ENCODE data around the gene KCNN3.

DNA sequence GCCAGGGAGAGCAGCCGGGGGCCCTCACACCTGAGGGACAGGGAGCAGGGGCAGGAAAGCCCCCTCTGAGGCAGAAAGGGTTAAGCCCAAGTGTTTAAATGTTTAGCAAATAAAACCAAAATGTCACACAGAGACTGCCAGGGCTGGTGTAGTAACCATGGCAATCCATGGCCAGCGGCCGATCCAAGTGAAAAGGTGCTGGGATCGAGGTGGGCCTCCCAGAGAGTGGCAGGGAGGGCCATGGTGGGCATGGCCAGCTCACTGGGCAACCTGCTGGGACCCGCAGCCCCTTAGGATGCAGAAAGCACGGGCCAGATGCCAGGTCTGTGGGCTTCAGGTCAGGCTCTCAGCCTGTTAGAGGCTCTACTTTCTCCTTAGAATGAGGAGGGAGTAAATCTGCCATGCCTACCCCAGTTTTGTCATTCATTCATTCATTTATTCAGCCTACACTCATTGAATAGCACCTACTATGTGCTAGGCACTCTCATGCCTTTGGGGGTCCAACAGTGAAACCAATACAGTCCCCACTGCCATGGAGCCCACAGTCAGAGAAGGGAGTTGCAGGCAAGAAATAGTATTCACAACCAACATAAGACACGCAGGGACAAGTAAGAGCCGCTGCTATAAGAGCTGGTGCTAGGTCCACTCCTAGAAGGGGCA lies 56.1 kb downstream of the KCNN3 start:
- TF ChIP-seq SP1 (IDR thresholded peaks at IDR 0.05; ENCODE audit: low read depth, low read length) (no peak), JUND (IDR thresholded peaks at IDR 0.05; ENCODE audit: low read length) (no peak), MAFK (IDR thresholded peaks at IDR 0.05; ENCODE audit: low read depth, low read length) (no peak), TAF1 (IDR thresholded peaks at IDR 0.05; ENCODE audit: low read depth, low read length) (no peak), POLR2AphosphoS5 (IDR thresholded peaks at IDR 0.05; ENCODE audit: low read depth, low read length) (no peak), GTF2F1 (IDR thresholded peaks at IDR 0.05; ENCODE audit: borderline replicate concordance, low read depth, low read length) (no peak), EP300 (IDR thresholded peaks at IDR 0.05; ENCODE audit: borderline replicate concordance in 1 of 2, low read depth in 2 of 2, low read length in 2 of 2) (no peak), POLR2A (IDR thresholded peaks at IDR 0.05; ENCODE audit: control extremely low read depth in 1 of 2, low read depth in 2 of 2, low read length in 2 of 2) (no peak), SIN3A (conservative IDR thresholded peaks at IDR 0.05 in 1 of 2, IDR thresholded peaks at IDR 0.05 in 1 of 2; ENCODE audit: low read depth in 1 of 2, low read length in 2 of 2) (no peak)
- TF ChIP-seq, protein P1, sequence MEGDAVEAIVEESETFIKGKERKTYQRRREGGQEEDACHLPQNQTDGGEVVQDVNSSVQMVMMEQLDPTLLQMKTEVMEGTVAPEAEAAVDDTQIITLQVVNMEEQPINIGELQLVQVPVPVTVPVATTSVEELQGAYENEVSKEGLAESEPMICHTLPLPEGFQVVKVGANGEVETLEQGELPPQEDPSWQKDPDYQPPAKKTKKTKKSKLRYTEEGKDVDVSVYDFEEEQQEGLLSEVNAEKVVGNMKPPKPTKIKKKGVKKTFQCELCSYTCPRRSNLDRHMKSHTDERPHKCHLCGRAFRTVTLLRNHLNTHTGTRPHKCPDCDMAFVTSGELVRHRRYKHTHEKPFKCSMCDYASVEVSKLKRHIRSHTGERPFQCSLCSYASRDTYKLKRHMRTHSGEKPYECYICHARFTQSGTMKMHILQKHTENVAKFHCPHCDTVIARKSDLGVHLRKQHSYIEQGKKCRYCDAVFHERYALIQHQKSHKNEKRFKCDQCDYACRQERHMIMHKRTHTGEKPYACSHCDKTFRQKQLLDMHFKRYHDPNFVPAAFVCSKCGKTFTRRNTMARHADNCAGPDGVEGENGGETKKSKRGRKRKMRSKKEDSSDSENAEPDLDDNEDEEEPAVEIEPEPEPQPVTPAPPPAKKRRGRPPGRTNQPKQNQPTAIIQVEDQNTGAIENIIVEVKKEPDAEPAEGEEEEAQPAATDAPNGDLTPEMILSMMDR (IDR thresholded peaks at IDR 0.05; ENCODE audit: control extremely low read depth in 1 of 3, insufficient read depth in 1 of 3, low read depth in 1 of 3, low read length in 3 of 3): no peak
- TF ChIP-seq, protein P2, sequence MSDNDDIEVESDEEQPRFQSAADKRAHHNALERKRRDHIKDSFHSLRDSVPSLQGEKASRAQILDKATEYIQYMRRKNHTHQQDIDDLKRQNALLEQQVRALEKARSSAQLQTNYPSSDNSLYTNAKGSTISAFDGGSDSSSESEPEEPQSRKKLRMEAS (IDR thresholded peaks at IDR 0.05): no peak
- TF ChIP-seq, protein P3, sequence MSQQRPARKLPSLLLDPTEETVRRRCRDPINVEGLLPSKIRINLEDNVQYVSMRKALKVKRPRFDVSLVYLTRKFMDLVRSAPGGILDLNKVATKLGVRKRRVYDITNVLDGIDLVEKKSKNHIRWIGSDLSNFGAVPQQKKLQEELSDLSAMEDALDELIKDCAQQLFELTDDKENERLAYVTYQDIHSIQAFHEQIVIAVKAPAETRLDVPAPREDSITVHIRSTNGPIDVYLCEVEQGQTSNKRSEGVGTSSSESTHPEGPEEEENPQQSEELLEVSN (IDR thresholded peaks at IDR 0.05): no peak
